ENCODE data around the gene IFIT5.

DNA sequence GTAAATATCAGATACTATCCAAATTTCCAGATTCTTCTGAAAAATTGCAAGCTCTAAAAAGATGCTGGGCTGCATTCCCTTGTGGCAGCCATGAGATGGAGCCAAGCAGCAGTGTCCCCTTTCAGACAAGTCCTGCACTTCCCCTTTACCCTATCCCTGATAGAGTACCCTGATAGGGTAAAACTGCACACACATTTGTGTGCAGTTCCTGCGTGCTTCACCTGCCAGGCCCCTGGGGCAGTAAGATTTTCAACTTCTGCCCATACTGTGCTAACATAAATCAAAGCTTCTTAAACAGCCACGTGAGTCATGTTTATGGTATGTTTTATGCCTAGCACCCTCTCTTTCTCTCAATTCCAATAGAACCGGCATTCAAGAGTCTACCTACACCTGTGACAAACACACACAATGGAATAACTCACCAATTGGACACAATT, 52.2 kb downstream of the IFIT5 start:
- TF ChIP-seq KDM1A (IDR thresholded peaks at IDR 0.05; ENCODE audit: low read depth) (no peak), EP300 (IDR thresholded peaks at IDR 0.05) (no peak), USF2 (IDR thresholded peaks at IDR 0.05) (no peak), POLR2A (IDR thresholded peaks at IDR 0.05; ENCODE audit: low read length) (no peak), RAD21 (conservative IDR thresholded peaks at IDR 0.05 in 1 of 2, IDR thresholded peaks at IDR 0.05 in 1 of 2) (peak; percentile 65 to 70), ATOH8 (CRISPR knock-in tag; IDR thresholded peaks at IDR 0.05; ENCODE audit: low read depth) (no peak), FOSL2 (IDR thresholded peaks at IDR 0.05) (no peak), FOSL2 (CRISPR knock-in tag; IDR thresholded peaks at IDR 0.05) (peak; percentile 43; the same call in 1 of the 2 replicates), ESRRA (IDR thresholded peaks at IDR 0.05; ENCODE audit: borderline replicate concordance, low read length) (no peak), JUNB (IDR thresholded peaks at IDR 0.05) (no peak), MAFK (IDR thresholded peaks at IDR 0.05; ENCODE audit: partially characterized antibody) (no peak), TP53 (CRISPR knock-in tag; IDR thresholded peaks at IDR 0.05) (no peak), BHLHE40 (IDR thresholded peaks at IDR 0.05; ENCODE audit: low read depth, low read length) (no peak)
- TF ChIP-seq, protein P1, sequence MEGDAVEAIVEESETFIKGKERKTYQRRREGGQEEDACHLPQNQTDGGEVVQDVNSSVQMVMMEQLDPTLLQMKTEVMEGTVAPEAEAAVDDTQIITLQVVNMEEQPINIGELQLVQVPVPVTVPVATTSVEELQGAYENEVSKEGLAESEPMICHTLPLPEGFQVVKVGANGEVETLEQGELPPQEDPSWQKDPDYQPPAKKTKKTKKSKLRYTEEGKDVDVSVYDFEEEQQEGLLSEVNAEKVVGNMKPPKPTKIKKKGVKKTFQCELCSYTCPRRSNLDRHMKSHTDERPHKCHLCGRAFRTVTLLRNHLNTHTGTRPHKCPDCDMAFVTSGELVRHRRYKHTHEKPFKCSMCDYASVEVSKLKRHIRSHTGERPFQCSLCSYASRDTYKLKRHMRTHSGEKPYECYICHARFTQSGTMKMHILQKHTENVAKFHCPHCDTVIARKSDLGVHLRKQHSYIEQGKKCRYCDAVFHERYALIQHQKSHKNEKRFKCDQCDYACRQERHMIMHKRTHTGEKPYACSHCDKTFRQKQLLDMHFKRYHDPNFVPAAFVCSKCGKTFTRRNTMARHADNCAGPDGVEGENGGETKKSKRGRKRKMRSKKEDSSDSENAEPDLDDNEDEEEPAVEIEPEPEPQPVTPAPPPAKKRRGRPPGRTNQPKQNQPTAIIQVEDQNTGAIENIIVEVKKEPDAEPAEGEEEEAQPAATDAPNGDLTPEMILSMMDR (IDR thresholded peaks at IDR 0.05): peak; percentile 49
- TF ChIP-seq, protein P2, sequence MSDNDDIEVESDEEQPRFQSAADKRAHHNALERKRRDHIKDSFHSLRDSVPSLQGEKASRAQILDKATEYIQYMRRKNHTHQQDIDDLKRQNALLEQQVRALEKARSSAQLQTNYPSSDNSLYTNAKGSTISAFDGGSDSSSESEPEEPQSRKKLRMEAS (IDR thresholded peaks at IDR 0.05): 0 out of 2 replicates have a peak, but pooled peaks have one; percentile 30

Measured in A549 (cell line).